Mesenchymal stem cell (in vitro differentiated cells and primary cell): Measurements from ENCODE around the gene GPHA2.

Experiments
- DNase-seq: peaks from one replicate; pipeline ENCODE4 v3.0.0-alpha.2; 2013
- H2AFZ ChIP-seq: one replicate; pipeline ENCODE4 v1.6.1; 2013; ENCODE audit warnings: low read depth, mild to moderate bottlenecking, control low read depth, inconsistent platforms, low read length, moderate library complexity
- H2AK5ac ChIP-seq: 2 replicates; pipeline ENCODE4 v1.6.1; 2013; ENCODE audit warnings: low read length, moderate library complexity, mild to moderate bottlenecking, inconsistent platforms; ENCODE audit not compliant: severe bottlenecking
- H2BK120ac ChIP-seq: one replicate; pipeline ENCODE4 v1.6.1; 2013; ENCODE audit warnings: low read depth, mild to moderate bottlenecking, inconsistent platforms, low read length, moderate library complexity
- H2BK12ac ChIP-seq, 2 experiments: one replicate each; pipeline ENCODE4 v1.6.1; 2013; ENCODE audit warnings: inconsistent platforms in 2 of 2, low read length in 2 of 2, mild to moderate bottlenecking in 2 of 2, moderate library complexity in 2 of 2, control low read depth in 1 of 2
- H2BK15ac ChIP-seq: one replicate; pipeline ENCODE4 v1.6.1; 2013; ENCODE audit warnings: mild to moderate bottlenecking, low read depth, inconsistent platforms; ENCODE audit not compliant: poor library complexity, severe bottlenecking
- H2BK5ac ChIP-seq: 2 replicates; pipeline ENCODE4 v1.6.1; 2013; ENCODE audit warnings: low read depth, mild to moderate bottlenecking, low read length, control low read depth, inconsistent platforms; ENCODE audit not compliant: poor library complexity, severe bottlenecking
- H3K14ac ChIP-seq, 2 experiments: one replicate each; pipeline ENCODE4 v1.6.1; 2013; ENCODE audit warnings: inconsistent platforms in 2 of 2, low read length in 2 of 2, control low read depth in 1 of 2, mild to moderate bottlenecking in 1 of 2, moderate library complexity in 1 of 2
- H3K18ac ChIP-seq, 2 experiments: one replicate each; pipeline ENCODE4 v1.6.1; 2013; ENCODE audit warnings: inconsistent platforms in 2 of 2, low read length in 2 of 2, control low read depth in 1 of 2, low read depth in 1 of 2, mild to moderate bottlenecking in 1 of 2
- H3K23ac ChIP-seq, 2 experiments: one replicate each; pipeline ENCODE4 v1.6.1; 2013; ENCODE audit warnings: inconsistent platforms in 2 of 2, low read length in 2 of 2, mild to moderate bottlenecking in 2 of 2, moderate library complexity in 2 of 2, control low read depth in 1 of 2
- H3K27ac ChIP-seq: 2 replicates; pipeline ENCODE4 v1.5.1; 2013; ENCODE audit warnings: mild to moderate bottlenecking, moderate library complexity, low read length, control low read depth, inconsistent platforms; ENCODE audit not compliant: poor library complexity, severe bottlenecking
- H3K27me3 ChIP-seq, 2 experiments: 2 replicates each; pipeline versions ENCODE4 v1.6.1 to v1.7.0; 2013; ENCODE audit warnings: low read length in 2 of 2, mild to moderate bottlenecking in 2 of 2, moderate library complexity in 2 of 2, control low read depth in 1 of 2, inconsistent platforms in 1 of 2; ENCODE audit not compliant: control insufficient read depth in 1 of 2, insufficient read depth in 1 of 2
- H3K36me3 ChIP-seq, 2 experiments: 2 replicates each; pipeline versions ENCODE4 v1.6.1 to v1.7.0; 2013; ENCODE audit warnings: low read length in 2 of 2, control low read depth in 1 of 2, inconsistent platforms in 1 of 2, low read depth in 1 of 2, mild to moderate bottlenecking in 1 of 2; ENCODE audit not compliant: insufficient read depth in 2 of 2, control insufficient read depth in 1 of 2
- H3K4ac ChIP-seq, 2 experiments: one replicate each; pipeline ENCODE4 v1.6.1; 2013; ENCODE audit warnings: inconsistent platforms in 2 of 2, low read length in 2 of 2, mild to moderate bottlenecking in 2 of 2, moderate library complexity in 2 of 2, control low read depth in 1 of 2, low read depth in 1 of 2
- H3K4me1 ChIP-seq: 2 replicates; pipeline ENCODE4 v1.6.1; 2013; ENCODE audit warnings: low read depth, low read length, control low read depth; ENCODE audit not compliant: control insufficient read depth, insufficient read depth
- H3K4me2 ChIP-seq: 2 replicates; pipeline ENCODE4 v1.6.1; 2013; ENCODE audit warnings: low read length, mild to moderate bottlenecking, inconsistent platforms; ENCODE audit not compliant: poor library complexity, severe bottlenecking
- H3K4me3 ChIP-seq, 2 experiments: 2 replicates each; pipeline versions ENCODE4 v1.5.1 to v1.7.0; 2013; ENCODE audit warnings: low read length in 2 of 2, mild to moderate bottlenecking in 2 of 2, control low read depth in 1 of 2, low read depth in 1 of 2; ENCODE audit not compliant: insufficient read depth in 1 of 2
- H3K79me1 ChIP-seq: replicated peaks from 2 replicates; pipeline ENCODE4 v1.6.1; 2013; ENCODE audit warnings: mild to moderate bottlenecking, control low read depth, low read length, inconsistent platforms; ENCODE audit not compliant: poor library complexity, severe bottlenecking
- H3K9ac ChIP-seq: 2 replicates; pipeline ENCODE4 v1.7.0; 2013; ENCODE audit warnings: mild to moderate bottlenecking, low read length, moderate library complexity
- H3K9me3 ChIP-seq: 2 replicates; pipeline ENCODE4 v1.7.0; 2013; ENCODE audit warnings: mild to moderate bottlenecking, low read length; ENCODE audit not compliant: control insufficient read depth
- H4K8ac ChIP-seq: one replicate; pipeline ENCODE4 v1.6.1; 2013; ENCODE audit warnings: inconsistent platforms, mild to moderate bottlenecking, low read length, moderate library complexity
- H4K91ac ChIP-seq: one replicate; pipeline ENCODE4 v1.6.1; 2013; ENCODE audit warnings: mild to moderate bottlenecking, low read length, inconsistent platforms
- WGBS: methylation state at CpG from one replicate; pipeline ENCODE4 v1.1.7; 2013; ENCODE audit warnings: mixed read lengths; 5-methylcytosine and 5-hydroxymethylcytosine counted together

GPHA2 gene

GRCh38 chr11:64925536-64926436 is 9.9 kb downstream of the GPHA2 start:
- H2AK5ac ChIP-seq, result no peak overlapping the region
- no peaks in the 10 kb centered on the region for H3K9me3 ChIP-seq
- no peak overlapping the region for H4K8ac ChIP-seq
- peak overlapping the region; percentile 94 for H3K9ac ChIP-seq
- H3K4me1 ChIP-seq, result peaks cover 21% of the 10 kb centered on the region
- no peak overlapping the region for H4K91ac ChIP-seq
- no peak overlapping the region for H2BK12ac ChIP-seq
- 91% methylated on average over 17 of the region's 24 CpGs for WGBS
- peaks cover 33 to 39% of the 10 kb centered on the region in 2 experiments for H3K36me3 ChIP-seq
- peaks cover 16% of the 10 kb centered on the region for H3K79me1 ChIP-seq
- no peak overlapping the region for H2BK5ac ChIP-seq
- peak overlapping the region; percentile 94 for H3K4me2 ChIP-seq
- no peak overlapping the region for H2BK15ac ChIP-seq
- no peak overlapping the region for H3K18ac ChIP-seq
- no peak overlapping the region for H3K27ac ChIP-seq
- H2BK120ac ChIP-seq, result no peak overlapping the region
- H2AFZ ChIP-seq, result no peak overlapping the region
- peak overlapping the region in 1 of 2 experiments; percentile 91 for H3K4me3 ChIP-seq
- no peaks in the 10 kb centered on the region for H3K27me3 ChIP-seq
- H3K14ac ChIP-seq, result no peak overlapping the region
- H3K4ac ChIP-seq, result no peak overlapping the region
- no peak for DNase-seq
- no peak overlapping the region for H3K23ac ChIP-seq

DNA sequence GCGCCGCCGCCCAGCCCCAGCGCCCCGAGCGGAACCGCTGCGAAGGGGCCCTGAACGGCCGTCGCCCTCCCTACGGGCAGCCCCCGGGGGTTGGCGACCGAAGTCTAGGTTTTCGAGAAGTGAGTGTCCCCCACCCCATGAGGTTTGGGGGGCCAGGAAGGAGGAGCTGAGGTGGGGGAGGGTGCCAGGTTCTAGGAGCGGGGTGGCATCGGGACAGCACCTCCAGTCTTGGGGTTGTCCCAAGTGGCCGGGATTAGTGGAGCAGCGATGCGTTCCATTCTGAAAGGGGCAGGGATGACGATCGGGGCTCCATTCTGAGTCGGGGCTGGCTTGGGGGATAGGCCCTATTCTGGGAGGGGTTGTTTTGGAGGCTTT is 10.8 kb downstream of the GPHA2 start:
- peaks cover 21% of the 10 kb centered on the region for H3K4me1 ChIP-seq
- 3% methylated on average over 24 of the region's 24 CpGs for WGBS
- no peak overlapping the region for H2BK120ac ChIP-seq
- peaks cover 25 to 30% of the 10 kb centered on the region in 2 experiments for H3K36me3 ChIP-seq
- no peaks in the 10 kb centered on the region for H3K9me3 ChIP-seq
- no peak overlapping the region for H4K8ac ChIP-seq
- DNase-seq, result peak; percentile 34
- peaks cover 16% of the 10 kb centered on the region for H3K79me1 ChIP-seq
- H3K9ac ChIP-seq, result peak overlapping the region; percentile 94
- H3K27me3 ChIP-seq, result no peaks in the 10 kb centered on the region
- H2AFZ ChIP-seq, result peak overlapping the region; percentile 55
- peak overlapping the region in 1 of 2 experiments; percentile 20 for H3K23ac ChIP-seq
- H3K4ac ChIP-seq, result peak overlapping the region in 1 of 2 experiments; percentile 62
- H3K27ac ChIP-seq, result no peak overlapping the region
- peak overlapping the region; percentile 84 for H2BK15ac ChIP-seq
- H3K4me2 ChIP-seq, result peak overlapping the region; percentile 94
- H4K91ac ChIP-seq, result no peak overlapping the region
- H2AK5ac ChIP-seq, result no peak overlapping the region
- peak overlapping the region in 1 of 2 experiments; percentile 68 for H3K14ac ChIP-seq
- peak overlapping the region; percentile 81 to 92 for H3K18ac ChIP-seq
- H2BK5ac ChIP-seq, result peak overlapping the region; percentile 35
- peak overlapping the region in 1 of 2 experiments; percentile 10 for H2BK12ac ChIP-seq
- peak overlapping the region; percentile 89 to 91 for H3K4me3 ChIP-seq

DNA sequence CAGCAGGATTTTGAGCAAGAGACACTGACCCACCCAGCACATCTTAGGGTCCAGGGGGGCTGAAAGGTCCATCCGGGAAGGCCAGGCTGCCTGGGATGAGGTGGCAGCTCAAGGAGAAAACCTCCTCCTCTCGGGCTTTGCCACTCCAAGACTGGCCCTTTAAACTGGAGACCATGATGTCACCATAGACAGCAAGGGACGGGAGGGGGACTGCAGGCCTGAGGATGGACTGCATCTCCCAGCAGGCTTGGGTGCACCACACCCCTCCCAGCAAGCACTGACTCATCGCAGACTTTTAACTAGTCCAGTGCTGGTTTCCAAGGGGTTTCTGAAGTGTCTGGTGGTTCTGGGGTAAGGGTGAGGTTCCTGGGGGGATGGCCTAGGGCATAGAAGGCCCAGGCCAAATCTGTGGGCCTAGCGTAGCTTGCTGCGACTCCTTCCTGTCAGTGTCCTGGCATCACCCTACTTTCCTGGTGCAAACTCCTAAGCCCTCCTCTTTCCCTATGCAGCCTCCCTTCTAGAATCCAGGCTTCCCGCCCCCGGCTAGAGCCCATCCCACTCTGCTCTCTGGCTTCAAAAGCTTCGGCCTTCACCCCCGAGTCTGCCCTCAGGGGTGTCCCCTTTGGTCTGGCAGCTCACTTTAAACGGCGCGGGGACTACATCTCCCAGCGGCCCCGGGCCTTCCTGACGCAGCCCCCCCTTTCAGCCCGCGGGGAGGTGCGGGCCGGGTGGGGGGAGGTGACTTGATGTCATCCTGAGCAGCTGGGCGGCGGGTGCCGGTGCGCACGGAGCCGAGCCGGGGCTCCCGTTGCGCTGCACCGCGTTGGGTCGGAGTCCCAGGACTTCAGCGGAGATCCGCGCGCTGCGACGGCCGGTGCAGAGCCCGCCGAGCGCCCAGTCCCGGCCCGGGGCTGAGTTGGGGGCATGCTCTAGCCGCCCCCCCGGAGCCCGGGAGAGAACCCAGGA is 11.5 kb downstream of the GPHA2 start, which contains the start of gene PPP2R5B:
PPP2R5B (plus strand) TSS at position 746 of the 966 bp plus-strand sequence. CDS start 1,046 bp downstream, outside the sequence.
- WGBS, result under 1% methylated on average over 34 of the region's 47 CpGs

More for the DNA sequence above, 11.5 kb downstream of the GPHA2 start, which contains the start of gene PPP2R5B:
- Histone ChIP-seq H3K9ac (peak within 1 kb of the TSS; percentile 94), H3K79me1 (peaks cover 16% of the 10 kb centered on the region), H3K9me3 (no peaks in the 10 kb centered on the region), H3K36me3 (peaks cover 21 to 23% of the 10 kb centered on the region in 2 experiments), H2BK12ac (peak within 1 kb of the TSS; percentile 0 to 94), H3K27me3 (no peaks in the 10 kb centered on the region), H2BK120ac (peak within 1 kb of the TSS; percentile 29), H3K4ac (peak within 1 kb of the TSS; percentile 20 to 77), H2AK5ac (no peak within 1 kb of the TSS), H3K18ac (peak within 1 kb of the TSS; percentile 81 to 97), H3K4me3 (peak within 1 kb of the TSS; percentile 89 to 91), H2AFZ (peak within 1 kb of the TSS; percentile 94), H3K14ac (peak within 1 kb of the TSS in 1 of 2 experiments; percentile 84), H3K23ac (peak within 1 kb of the TSS in 1 of 2 experiments; percentile 20), H3K27ac (peak within 1 kb of the TSS; percentile 86), H4K91ac (peak within 1 kb of the TSS; percentile 90), H2BK15ac (peak within 1 kb of the TSS; percentile 84), H3K4me2 (peak within 1 kb of the TSS; percentile 94), H2BK5ac (peak within 1 kb of the TSS; percentile 60), H4K8ac (peak within 1 kb of the TSS; percentile 94), H3K4me1 (peaks cover 21% of the 10 kb centered on the region)
- DNase-seq, result peak; percentile 97
